B cell (primary cell): ENCODE data around the gene RAB24.
"Not testable (repeated sequence)": the region's sequence is repeated elsewhere in the genome, so short reads cannot be mapped to it uniquely, and the experiment has no call there.

Source experiments
- CTCF ChIP-seq: fragments of 200-600 bp; IDR thresholded peaks from one replicate; pipeline ENCODE4 v1.8.0; 2022; ENCODE audit warnings: antibody characterized with exemption, mild to moderate bottlenecking
- EZH2 ChIP-seq: IDR thresholded peaks from 2 replicates; pipeline ENCODE4 v1.6.1; 2012; ENCODE audit warnings: borderline replicate concordance, low read depth, mild to moderate bottlenecking, moderate library complexity, low read length; ENCODE audit not compliant: insufficient read depth, poor library complexity, severe bottlenecking

GRCh38 chr5:177343000-177343399 lies 39.5 kb upstream of the RAB24 start:
- not testable (repeated sequence) for TF ChIP-seq CTCF, EZH2
